ENCODE measurements around the gene MMP20.

The MMP20 gene

GRCh38 chr11:102622258-102622657 lies 2.9 kb downstream of the MMP20 start:
- DNase-seq (ENCODE audit: low read depth) = no peak

GRCh38 chr11:102620818-102621561 lies 4.1 kb downstream of the MMP20 start:
- DNase-seq (ENCODE audit: low read depth) = no peak

GRCh38 chr11:102620179-102620578 lies 5.0 kb downstream of the MMP20 start:
- no peak for DNase-seq (ENCODE audit: low read depth)

- DNase-seq (ENCODE audit: low read depth) = no peak
These were observed 7.6 kb downstream of the MMP20 start for GRCh38 chr11:102617466-102618008.

GRCh38 chr11:102615894-102616432 lies 9.2 kb downstream of the MMP20 start:
- no peak for DNase-seq (ENCODE audit: low read depth)

DNA sequence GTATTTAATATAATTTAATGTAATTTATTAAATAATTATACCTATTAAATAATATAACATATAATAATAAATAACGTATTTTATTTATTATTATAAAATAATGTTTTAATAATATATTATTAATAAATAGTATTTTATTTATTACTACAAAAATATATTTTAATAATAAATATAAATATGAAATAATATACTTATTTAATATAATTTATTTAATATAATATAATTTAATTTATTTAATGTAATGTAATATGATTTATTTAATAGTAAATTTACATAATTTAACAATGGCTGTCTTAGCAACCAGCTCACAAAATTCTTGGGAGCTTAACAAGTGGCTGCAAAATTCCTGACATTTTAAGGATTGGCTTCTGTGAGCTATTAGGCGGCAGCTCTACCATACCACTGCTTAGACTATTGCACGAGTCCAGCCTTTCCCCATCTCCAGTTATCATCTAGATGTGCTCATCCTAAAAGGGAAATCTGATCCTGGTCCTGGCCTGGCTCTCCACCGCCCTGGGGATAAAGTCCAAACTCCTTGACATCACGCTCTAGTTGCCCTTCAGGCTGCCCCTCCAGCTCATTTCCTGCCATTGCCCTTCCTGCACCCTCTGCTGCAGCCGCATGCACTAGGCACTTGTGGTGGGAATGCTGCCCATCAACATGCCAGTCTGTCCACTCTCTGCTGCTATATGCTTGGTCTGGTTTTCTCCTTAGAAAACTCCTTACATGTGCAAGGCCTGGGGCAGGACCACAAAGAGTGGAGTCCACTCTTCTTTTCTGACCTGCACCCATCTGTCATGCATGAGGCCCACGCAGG lies 9.8 kb downstream of the MMP20 start:
- no peak for DNase-seq (ENCODE audit: low read depth)

DNA sequence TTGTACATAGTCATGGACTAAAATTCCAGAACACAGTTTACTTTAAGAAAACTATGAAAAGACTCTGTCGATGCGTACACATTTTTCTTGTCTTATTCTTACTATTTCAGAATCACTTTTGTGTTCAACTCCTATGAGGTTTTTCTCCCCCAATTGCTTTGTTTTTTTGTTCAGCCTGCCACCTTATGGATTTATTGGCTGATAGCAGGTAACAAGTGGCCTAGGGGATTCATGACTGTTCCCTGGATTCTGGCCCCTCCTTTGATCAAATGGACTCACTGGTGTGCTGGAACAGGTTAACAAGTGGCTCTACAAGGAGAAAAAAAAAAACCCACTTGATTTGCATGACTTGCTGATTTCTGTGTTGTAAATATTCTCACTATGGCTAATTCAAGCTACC lies 10.6 kb downstream of the MMP20 start:
- no peak for DNase-seq (ENCODE audit: low read depth)

DNA sequence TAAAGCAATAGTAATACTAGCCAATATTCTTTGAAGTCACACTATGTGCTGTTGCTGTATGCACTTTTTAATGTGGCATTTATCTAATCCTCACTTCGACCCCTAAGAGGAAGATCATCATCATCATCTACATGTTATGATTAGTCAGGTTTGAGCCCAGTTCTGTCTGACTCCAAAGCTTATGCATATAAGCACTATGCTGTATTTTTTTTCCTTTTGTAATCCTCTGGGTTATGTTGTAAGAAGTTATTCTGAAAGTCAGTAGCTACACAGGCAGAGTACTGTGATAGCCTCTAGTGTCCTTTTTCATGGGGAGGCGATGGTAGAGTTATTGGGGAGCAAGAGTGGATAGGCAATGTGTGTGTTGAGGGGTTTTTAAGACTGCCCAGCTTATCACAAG lies 11.1 kb downstream of the MMP20 start:
- DNase-seq (ENCODE audit: low read depth) = no peak

- DNase-seq (ENCODE audit: low read depth) = no peak
These were observed 11.7 kb downstream of the MMP20 start for GRCh38 chr11:102613450-102613849.

DNA sequence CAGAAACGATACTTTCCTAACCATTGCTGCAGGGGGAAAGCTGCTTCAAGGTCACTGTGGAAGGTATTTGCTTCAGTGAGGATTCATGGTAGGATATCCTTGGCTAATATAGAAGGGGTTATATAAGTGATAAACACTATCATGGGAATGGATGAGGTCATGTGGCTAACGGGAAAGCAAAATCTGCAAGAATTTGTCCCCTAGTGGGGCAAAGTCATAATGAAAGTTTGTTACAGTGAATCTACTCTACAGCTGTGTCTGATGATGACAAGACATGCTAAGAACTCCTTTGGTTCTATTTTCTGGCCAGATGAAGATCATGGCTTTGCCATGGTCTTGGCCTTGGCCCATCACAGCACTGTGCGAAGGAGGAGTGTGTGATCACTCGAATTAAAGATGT lies 13.8 kb downstream of the MMP20 start:
- no peak for DNase-seq (ENCODE audit: low read depth)

DNA sequence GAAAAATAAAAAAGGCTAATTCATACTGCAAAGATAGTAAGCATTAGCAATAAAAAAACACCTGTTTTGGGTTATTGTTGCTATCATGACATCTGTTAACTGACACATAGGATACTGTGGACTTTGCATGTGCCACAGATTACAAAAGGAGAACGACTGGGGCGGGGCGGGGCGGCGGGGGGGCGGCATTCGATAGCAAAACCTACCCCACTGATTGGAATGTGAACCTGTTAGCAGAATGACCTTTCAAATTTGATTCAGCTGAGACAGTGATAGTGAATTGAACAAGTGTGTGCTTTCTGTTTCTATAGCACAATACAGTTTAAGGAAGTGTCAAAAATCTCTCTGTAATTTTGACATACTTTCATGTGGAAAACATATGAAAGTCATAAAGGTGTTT lies 14.9 kb downstream of the MMP20 start:
- no peak for DNase-seq (ENCODE audit: low read depth)

- DNase-seq (ENCODE audit: low read depth) = no peak
These were observed 16.4 kb downstream of the MMP20 start for GRCh38 chr11:102608699-102609098.

GRCh38 chr11:102604875-102605274 lies 20.3 kb downstream of the MMP20 start:
- DNase-seq (ENCODE audit: low read depth) = no peak

GRCh38 chr11:102604011-102604410 lies 21.1 kb downstream of the MMP20 start:
- no peak for DNase-seq (ENCODE audit: low read depth)

- no peak for DNase-seq (ENCODE audit: low read depth)
These were observed 21.6 kb downstream of the MMP20 start for GRCh38 chr11:102603576-102603975.

GRCh38 chr11:102603091-102603490 lies 22.0 kb downstream of the MMP20 start:
- no peak for DNase-seq (ENCODE audit: low read depth)

DNA sequence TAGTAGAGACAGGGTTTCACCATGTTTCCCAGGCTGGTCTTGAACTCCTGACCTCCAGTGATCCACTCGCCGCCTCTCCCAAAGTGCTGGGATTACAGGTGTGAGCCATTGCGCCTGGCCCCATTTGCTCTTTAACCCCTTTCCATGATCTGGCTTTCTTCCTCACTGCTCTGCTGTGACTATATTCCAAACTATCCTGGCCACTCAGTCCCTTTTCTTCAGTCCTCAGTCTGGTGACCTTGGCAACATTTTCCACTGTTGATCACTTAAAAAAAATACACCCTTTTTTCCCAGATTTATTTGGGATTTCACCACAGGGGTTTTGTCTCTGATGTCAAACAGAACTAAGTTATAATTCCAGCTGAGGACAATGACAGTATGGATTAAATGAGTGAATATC lies 24.5 kb downstream of the MMP20 start:
- DNase-seq (ENCODE audit: low read depth) = no peak

GRCh38 chr11:102599642-102600261 lies 25.4 kb downstream of the MMP20 start:
- no peak for DNase-seq (ENCODE audit: low read depth)

GRCh38 chr11:102598272-102598671 lies 26.9 kb downstream of the MMP20 start:
- no peak for DNase-seq (ENCODE audit: low read depth)

DNA sequence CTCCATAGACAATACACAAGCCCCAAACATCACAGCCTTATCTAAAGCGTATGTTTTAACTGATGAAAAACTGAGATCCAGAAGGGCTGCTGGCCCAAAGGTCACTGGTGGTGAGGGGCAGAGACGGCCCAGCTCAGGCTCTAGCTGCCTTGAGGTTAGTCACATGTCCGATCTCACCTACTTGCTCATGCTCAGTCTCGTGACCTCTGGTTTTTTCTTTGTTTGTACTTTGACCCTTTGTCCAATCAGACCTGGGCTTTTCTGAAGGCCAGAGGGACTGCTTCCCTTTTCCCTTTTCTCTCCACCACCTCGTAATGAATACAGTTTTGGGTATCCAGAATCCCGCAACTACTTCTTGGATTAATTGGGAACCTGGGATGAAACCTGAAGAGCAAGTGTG lies 28.6 kb downstream of the MMP20 start:
- no peak for DNase-seq (ENCODE audit: low read depth)

DNA sequence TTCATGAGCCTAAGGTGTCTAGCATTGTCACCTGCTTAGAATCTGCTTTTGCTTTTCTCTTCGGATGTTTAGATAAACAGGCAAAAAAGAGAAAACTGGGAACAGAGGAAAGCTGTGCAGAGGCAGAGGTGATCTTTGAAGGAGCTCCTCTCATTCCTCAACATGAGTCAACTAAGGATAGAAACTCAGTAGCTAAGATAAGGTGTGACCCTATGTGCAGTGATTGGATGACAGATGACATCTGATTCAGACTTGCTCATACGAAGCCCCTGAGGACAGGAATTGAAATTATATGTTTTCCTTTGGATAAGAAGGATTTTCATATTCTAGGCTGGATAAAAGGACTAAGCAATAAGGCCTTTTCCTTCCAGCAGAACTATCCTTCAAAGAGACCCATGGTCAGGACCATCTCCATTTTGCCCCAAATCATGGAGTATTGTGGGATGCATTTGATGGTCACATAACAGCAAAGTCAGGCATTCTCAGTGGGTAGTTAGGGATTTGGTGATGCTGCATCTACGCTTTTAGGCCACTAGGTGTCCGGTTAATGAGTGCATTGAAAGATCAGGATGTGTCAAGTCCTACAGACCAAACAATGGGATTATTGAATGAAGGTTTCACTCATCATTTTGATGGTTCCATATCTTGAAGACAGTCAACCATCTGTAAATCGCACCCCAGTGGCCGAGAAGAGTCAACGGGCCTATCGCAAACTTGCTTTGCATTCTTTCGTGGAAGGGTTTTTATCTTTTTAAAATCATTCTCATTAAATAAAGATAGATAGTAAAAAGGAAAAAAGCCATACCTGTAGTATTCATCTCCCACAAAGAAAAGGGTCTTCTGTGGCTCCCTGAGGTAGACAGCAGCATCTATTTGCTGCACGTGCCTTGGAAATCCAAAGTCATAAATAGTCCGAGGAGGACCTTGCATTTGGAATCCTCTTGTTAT lies 32.2 kb downstream of the MMP20 start:
- DNase-seq (ENCODE audit: low read depth) = no peak

All from stimulated activated CD8-positive, alpha-beta memory T cell treated with anti-CD3 and anti-CD28 coated beads, Interleukin-7, amount 100 ng/mL, for 24 hours (primary cell).